HL-60 (cell line): ENCODE data around the gene CHMP4B.

Source experiments
- CTCF ChIP-seq: IDR thresholded peaks from one replicate; pipeline ENCODE4 v1.5.1; 2011; ENCODE audit warnings: low read length, control low read depth, inconsistent platforms; ENCODE audit not compliant: insufficient read depth
- GABPA ChIP-seq: IDR thresholded peaks from 2 replicates; pipeline ENCODE4 v1.6.1; 2012; ENCODE audit warnings: low read depth
- POLR2AphosphoS5 ChIP-seq: IDR thresholded peaks from 2 replicates; pipeline ENCODE4 v1.6.1; 2012; ENCODE audit warnings: low read depth
- REST ChIP-seq: IDR thresholded peaks from 2 replicates; pipeline ENCODE4 v1.6.1; 2012; ENCODE audit warnings: low read depth; ENCODE audit not compliant: insufficient replicate concordance

- TF ChIP-seq CTCF (no peak), REST (no peak), POLR2AphosphoS5 (no peak), GABPA (no peak)
These were observed 67.4 kb downstream of the CHMP4B start for GRCh38 chr20:33878583-33878982.
